HepG2 (cell line): ENCODE measurements around the gene HPD. TPM values are rescaled to one million over a fixed set of nuclear protein-coding genes. Genes with fewer than 3 reads are reported as not detected.

Experiments
- GMEB1 ChIP-seq: sonication (generic); formaldehyde crosslinking; IDR thresholded peaks from 2 replicates; pipeline ENCODE4 v1.5.1; 2020; ENCODE audit warnings: missing genetic modification reagents, mild to moderate bottlenecking, borderline replicate concordance
- HMGXB4 ChIP-seq, 2 experiments: sonication (generic) in 1 of 2; formaldehyde crosslinking in 1 of 2; IDR thresholded peaks; 2 replicates each; pipeline versions ENCODE4 v1.4.0 to v1.6.1; 2018 to 2020; ENCODE audit warnings: missing genetic modification reagents in 2 of 2, borderline replicate concordance in 1 of 2, low read depth in 1 of 2, mild to moderate bottlenecking in 1 of 2, missing biosample characterization in 1 of 2
- HNF4G ChIP-seq, 2 experiments: sonication (generic) in 1 of 2; formaldehyde crosslinking in 1 of 2; IDR thresholded peaks; 2 replicates each; pipeline versions ENCODE4 v1.4.0 to v1.6.1; 2011 to 2020; ENCODE audit warnings: borderline replicate concordance in 2 of 2, low read depth in 2 of 2, mild to moderate bottlenecking in 2 of 2, low read length in 1 of 2, missing genetic modification reagents in 1 of 2, moderate library complexity in 1 of 2
- IRX3 ChIP-seq: sonication (generic); formaldehyde crosslinking; IDR thresholded peaks from 2 replicates; pipeline ENCODE4 v1.8.1; 2023; ENCODE audit warnings: mild to moderate bottlenecking, low read depth, missing genetic modification reagents, borderline replicate concordance
- KDM2A ChIP-seq: sonication (generic); formaldehyde crosslinking; IDR thresholded peaks from 2 replicates; pipeline ENCODE4 v1.4.0; 2020; ENCODE audit warnings: low read depth, missing genetic modification reagents, borderline replicate concordance
- NFIC ChIP-seq: IDR thresholded peaks from 2 replicates; pipeline ENCODE4 v1.6.1; 2012; ENCODE audit warnings: mild to moderate bottlenecking, low read length, inconsistent platforms
- PCBP2 ChIP-seq: fragments of 200-400 bp; formaldehyde crosslinking; optimal IDR thresholded peaks from 2 replicates; pipeline ENCODE3; 2018; ENCODE audit warnings: low read length, low read depth; ENCODE audit not compliant: poor library complexity, severe bottlenecking
- SNAPC2 ChIP-seq: sonication (generic); formaldehyde crosslinking; IDR thresholded peaks from 2 replicates; pipeline ENCODE4 v1.8.1; 2022; ENCODE audit warnings: mild to moderate bottlenecking, missing genetic modification reagents
- ZFP91 ChIP-seq: sonication (generic); formaldehyde crosslinking; IDR thresholded peaks from 2 replicates; pipeline ENCODE4 v1.9.0; 2022; ENCODE audit warnings: missing genetic modification reagents, mild to moderate bottlenecking, borderline replicate concordance
- ZNF550 ChIP-seq: sonication (generic); formaldehyde crosslinking; IDR thresholded peaks from 2 replicates; pipeline ENCODE4 v1.4.0; 2020; ENCODE audit warnings: mild to moderate bottlenecking, missing genetic modification reagents, borderline replicate concordance
- ZNF816 ChIP-seq: sonication (generic); formaldehyde crosslinking; IDR thresholded peaks from 2 replicates; pipeline ENCODE4 v1.8.0; 2022; ENCODE audit warnings: missing genetic modification reagents, mild to moderate bottlenecking, borderline replicate concordance
- polyA plus RNA-seq, 8 experiments: library from polyadenylated mRNA; depleted of rRNA in 3 of 8; stranded (reverse) in 7 of 8; unstranded in 1 of 8; fragments of >200 nt; fragmentation: Illumina TruSeq in 4 of 8; extraction: Trizol in 4 of 8; gene quantifications; 2 replicates each; pipeline versions ENCODE4 v1.2.1 to v1.2.3, GENCODE V29; 2011 to 2016; ENCODE audit warnings: low read depth in 4 of 8, missing spikeins in 1 of 8, mixed read lengths in 1 of 8; ENCODE audit not compliant: insufficient read depth in 1 of 8
- total RNA-seq, 5 experiments: library from RNA; depleted of rRNA; stranded (reverse); fragments of >200 nt; fragmentation: Illumina TruSeq; extraction: Trizol; gene quantifications; 2 replicates each; pipeline ENCODE4 v1.2.3, GENCODE V29; 2016; ENCODE audit warnings: low read depth in 1 of 5
- TF ChIP-seq, protein P1 (sequence below): sonication (generic); formaldehyde crosslinking; IDR thresholded peaks from 2 replicates; pipeline ENCODE4 v1.5.1; 2020; ENCODE audit warnings: mild to moderate bottlenecking, missing genetic modification reagents, moderate library complexity
- TF ChIP-seq, protein P2 (sequence below): sonication (generic); formaldehyde crosslinking; IDR thresholded peaks from 2 replicates; pipeline ENCODE4 v1.4.0; 2020; ENCODE audit warnings: missing genetic modification reagents, borderline replicate concordance

Gene HPD
- total and polyA plus RNA-seq, 2 of the 13 experiments (the other 11 are each of a cell fraction or from before 2014, with no cell fraction given) = 120 to 195 TPM

DNA sequence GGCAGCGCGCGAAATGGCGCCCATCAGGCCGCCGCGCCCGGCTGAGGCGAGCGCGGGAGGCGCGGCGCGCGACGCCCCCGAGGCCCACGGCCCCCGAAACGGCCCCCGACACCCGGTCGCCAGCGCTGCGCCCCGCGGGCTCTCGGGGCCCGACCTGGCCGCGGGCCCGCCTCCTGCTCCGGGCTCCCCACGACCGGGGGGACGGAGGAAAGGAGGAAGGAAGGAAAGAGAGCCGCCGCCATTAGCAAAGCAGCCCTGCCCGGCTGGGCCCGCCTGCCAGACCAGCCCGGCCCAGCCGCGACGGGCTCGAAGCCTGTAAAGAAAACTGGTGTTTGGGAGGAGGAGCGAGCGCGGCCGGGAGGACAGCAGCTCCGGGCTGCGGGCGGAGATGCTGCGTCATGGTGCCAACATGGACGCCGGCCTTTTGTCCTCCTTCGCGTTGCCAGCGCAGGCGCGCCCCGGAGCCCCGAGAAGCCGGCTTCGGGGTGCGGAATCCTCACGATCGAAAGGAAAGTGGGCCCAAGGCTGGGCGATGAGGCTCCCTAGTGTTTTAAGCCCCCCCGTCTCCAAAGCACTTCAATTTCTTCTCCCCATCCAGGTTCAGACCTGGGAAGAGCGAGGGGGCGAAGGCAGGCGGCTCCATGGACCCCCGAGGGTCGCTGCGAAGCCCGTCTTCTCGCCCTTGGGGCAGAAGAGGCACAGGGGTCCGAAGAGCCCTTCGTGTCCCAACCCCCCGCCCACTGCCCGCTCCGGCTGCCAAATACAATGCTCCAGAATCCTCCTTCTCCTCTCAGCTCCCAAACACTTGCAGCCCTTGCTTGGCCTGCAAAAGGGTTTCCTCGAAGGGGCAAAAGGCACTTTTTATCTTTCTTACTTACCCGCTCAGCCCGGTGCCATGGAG is 57.7 kb downstream of the HPD start (continued):
- no peak for TF ChIP-seq GMEB1 (CRISPR knock-in tag)
- TF ChIP-seq ZNF816 (CRISPR knock-in tag) = 0 out of 2 replicates have a peak, but pooled peaks have one; percentile 4
- TF ChIP-seq HNF4G (IDR thresholded peaks at IDR 0.05; ENCODE audit: borderline replicate concordance, low read depth, low read length) = no peak
- no peak for TF ChIP-seq HNF4G (CRISPR knock-in tag; IDR thresholded peaks at IDR 0.05; ENCODE audit: borderline replicate concordance, low read depth)
- TF ChIP-seq, protein P1, sequence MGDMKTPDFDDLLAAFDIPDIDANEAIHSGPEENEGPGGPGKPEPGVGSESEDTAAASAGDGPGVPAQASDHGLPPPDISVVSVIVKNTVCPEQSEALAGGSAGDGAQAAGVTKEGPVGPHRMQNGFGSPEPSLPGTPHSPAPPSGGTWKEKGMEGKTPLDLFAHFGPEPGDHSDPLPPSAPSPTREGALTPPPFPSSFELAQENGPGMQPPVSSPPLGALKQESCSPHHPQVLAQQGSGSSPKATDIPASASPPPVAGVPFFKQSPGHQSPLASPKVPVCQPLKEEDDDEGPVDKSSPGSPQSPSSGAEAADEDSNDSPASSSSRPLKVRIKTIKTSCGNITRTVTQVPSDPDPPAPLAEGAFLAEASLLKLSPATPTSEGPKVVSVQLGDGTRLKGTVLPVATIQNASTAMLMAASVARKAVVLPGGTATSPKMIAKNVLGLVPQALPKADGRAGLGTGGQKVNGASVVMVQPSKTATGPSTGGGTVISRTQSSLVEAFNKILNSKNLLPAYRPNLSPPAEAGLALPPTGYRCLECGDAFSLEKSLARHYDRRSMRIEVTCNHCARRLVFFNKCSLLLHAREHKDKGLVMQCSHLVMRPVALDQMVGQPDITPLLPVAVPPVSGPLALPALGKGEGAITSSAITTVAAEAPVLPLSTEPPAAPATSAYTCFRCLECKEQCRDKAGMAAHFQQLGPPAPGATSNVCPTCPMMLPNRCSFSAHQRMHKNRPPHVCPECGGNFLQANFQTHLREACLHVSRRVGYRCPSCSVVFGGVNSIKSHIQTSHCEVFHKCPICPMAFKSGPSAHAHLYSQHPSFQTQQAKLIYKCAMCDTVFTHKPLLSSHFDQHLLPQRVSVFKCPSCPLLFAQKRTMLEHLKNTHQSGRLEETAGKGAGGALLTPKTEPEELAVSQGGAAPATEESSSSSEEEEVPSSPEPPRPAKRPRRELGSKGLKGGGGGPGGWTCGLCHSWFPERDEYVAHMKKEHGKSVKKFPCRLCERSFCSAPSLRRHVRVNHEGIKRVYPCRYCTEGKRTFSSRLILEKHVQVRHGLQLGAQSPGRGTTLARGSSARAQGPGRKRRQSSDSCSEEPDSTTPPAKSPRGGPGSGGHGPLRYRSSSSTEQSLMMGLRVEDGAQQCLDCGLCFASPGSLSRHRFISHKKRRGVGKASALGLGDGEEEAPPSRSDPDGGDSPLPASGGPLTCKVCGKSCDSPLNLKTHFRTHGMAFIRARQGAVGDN (CRISPR knock-in tag) = peak; percentile 72
- TF ChIP-seq KDM2A (CRISPR knock-in tag) = peak; percentile 66; the same call in 1 of the 2 replicates
- TF ChIP-seq HMGXB4 (CRISPR knock-in tag; IDR thresholded peaks at IDR 0.05; ENCODE audit: borderline replicate concordance in 1 of 2, low read depth in 1 of 2) = no peak
- TF ChIP-seq NFIC = no peak
- peak; percentile 38; the same call in 1 of the 2 replicates for TF ChIP-seq ZFP91 (CRISPR knock-in tag)
- no peak for TF ChIP-seq IRX3 (CRISPR knock-in tag)
- TF ChIP-seq SNAPC2 = no peak
- no peak for TF ChIP-seq ZNF550 (CRISPR knock-in tag)
- no peak for TF ChIP-seq PCBP2
- TF ChIP-seq, protein P2, sequence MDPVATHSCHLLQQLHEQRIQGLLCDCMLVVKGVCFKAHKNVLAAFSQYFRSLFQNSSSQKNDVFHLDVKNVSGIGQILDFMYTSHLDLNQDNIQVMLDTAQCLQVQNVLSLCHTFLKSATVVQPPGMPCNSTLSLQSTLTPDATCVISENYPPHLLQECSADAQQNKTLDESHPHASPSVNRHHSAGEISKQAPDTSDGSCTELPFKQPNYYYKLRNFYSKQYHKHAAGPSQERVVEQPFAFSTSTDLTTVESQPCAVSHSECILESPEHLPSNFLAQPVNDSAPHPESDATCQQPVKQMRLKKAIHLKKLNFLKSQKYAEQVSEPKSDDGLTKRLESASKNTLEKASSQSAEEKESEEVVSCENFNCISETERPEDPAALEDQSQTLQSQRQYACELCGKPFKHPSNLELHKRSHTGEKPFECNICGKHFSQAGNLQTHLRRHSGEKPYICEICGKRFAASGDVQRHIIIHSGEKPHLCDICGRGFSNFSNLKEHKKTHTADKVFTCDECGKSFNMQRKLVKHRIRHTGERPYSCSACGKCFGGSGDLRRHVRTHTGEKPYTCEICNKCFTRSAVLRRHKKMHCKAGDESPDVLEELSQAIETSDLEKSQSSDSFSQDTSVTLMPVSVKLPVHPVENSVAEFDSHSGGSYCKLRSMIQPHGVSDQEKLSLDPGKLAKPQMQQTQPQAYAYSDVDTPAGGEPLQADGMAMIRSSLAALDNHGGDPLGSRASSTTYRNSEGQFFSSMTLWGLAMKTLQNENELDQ (CRISPR knock-in tag) = no peak
